Dermis microvascular lymphatic vessel endothelial cell (primary cell): ENCODE data around the gene MYBPC3. TPM values are rescaled to one million over a fixed set of nuclear protein-coding genes. Genes with fewer than 3 reads are reported as not detected.

Experiments used
- DNase-seq, 2 donors: peaks; one replicate each; pipeline versions ENCODE4 v3.0.0 to v3.0.0-alpha.2; 2010; ENCODE audit warnings: low read depth in 2 of 2
- total RNA-seq: library from RNA; depleted of rRNA; stranded (reverse); fragments of >200 nt; gene quantifications from 2 replicates; pipeline ENCODE4 v1.2.1, GENCODE V29; 2014

MYBPC3 gene
- total RNA-seq, 1 donor from 2014 or later, result not detected

GRCh38 chr11:47357985-47358730 is 5.7 kb upstream of the MYBPC3 start:
- DNase-seq, result no peak

GRCh38 chr11:47356998-47357329 is 4.5 kb upstream of the MYBPC3 start:
- DNase-seq, result no peak

GRCh38 chr11:47356129-47356997 is 3.9 kb upstream of the MYBPC3 start:
- no peak for DNase-seq

- peak; percentile 64 to 86 for DNase-seq
These were observed 3.0 kb upstream of the MYBPC3 start for GRCh38 chr11:47355283-47356128.

- no peak for DNase-seq
These were observed 2.4 kb upstream of the MYBPC3 start for GRCh38 chr11:47354913-47355282.

- no peak for DNase-seq
These were observed 1.7 kb upstream of the MYBPC3 start for GRCh38 chr11:47353978-47354774.

GRCh38 chr11:47351156-47352126 is 1.1 kb downstream of the MYBPC3 start:
- no peak for DNase-seq

- DNase-seq, result no peak
These were observed 2.2 kb downstream of the MYBPC3 start for GRCh38 chr11:47350315-47350714.

GRCh38 chr11:47349521-47350095 is 2.9 kb downstream of the MYBPC3 start:
- DNase-seq, result no peak

- DNase-seq, result peak in 1 of 2 donors; percentile 31
These were observed 3.6 kb downstream of the MYBPC3 start for GRCh38 chr11:47348859-47349258.

- DNase-seq, result no peak
These were observed 4.2 kb downstream of the MYBPC3 start for GRCh38 chr11:47348131-47348802.

GRCh38 chr11:47347137-47347536 is 5.4 kb downstream of the MYBPC3 start:
- no peak for DNase-seq

- no peak for DNase-seq
These were observed 6.5 kb downstream of the MYBPC3 start for GRCh38 chr11:47345890-47346563.

GRCh38 chr11:47342854-47343253 is 9.6 kb downstream of the MYBPC3 start:
- DNase-seq, result no peak

GRCh38 chr11:47342036-47342803 is 10.3 kb downstream of the MYBPC3 start:
- no peak for DNase-seq

GRCh38 chr11:47340980-47341775 is 11.3 kb downstream of the MYBPC3 start:
- no peak for DNase-seq

- DNase-seq, result no peak
These were observed 12.5 kb downstream of the MYBPC3 start for GRCh38 chr11:47340010-47340409.
